ENCODE measurements around the gene TRIM67.

DNA sequence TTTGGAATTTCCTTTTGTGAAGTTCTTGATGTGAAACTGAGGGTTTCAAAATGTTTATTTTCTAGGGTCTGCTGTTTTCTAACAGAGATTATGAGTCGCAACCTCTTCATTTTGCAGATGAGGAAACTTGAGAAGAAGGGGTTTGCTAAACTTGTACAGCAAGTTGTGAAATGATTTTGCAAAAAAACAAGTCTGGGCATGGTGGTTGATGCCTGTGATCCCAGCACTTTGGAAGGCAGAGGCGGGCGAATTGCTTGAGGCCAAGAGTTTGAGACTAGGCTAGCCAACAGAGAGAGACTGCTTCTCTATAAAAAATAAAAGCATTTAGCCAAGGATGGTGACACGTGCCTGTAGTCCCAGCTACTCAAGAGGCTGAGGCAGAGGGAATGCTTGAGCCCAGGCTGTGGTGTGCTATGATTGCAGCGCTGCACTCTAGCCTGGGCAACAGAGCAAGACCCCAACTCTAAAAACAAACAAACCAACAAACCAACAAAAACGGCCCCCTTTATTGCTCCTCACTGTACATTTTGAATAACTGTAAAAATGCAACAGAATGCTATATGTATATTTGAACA is 9.9 kb downstream of the TRIM67 start:
- TF ChIP-seq, protein P1, sequence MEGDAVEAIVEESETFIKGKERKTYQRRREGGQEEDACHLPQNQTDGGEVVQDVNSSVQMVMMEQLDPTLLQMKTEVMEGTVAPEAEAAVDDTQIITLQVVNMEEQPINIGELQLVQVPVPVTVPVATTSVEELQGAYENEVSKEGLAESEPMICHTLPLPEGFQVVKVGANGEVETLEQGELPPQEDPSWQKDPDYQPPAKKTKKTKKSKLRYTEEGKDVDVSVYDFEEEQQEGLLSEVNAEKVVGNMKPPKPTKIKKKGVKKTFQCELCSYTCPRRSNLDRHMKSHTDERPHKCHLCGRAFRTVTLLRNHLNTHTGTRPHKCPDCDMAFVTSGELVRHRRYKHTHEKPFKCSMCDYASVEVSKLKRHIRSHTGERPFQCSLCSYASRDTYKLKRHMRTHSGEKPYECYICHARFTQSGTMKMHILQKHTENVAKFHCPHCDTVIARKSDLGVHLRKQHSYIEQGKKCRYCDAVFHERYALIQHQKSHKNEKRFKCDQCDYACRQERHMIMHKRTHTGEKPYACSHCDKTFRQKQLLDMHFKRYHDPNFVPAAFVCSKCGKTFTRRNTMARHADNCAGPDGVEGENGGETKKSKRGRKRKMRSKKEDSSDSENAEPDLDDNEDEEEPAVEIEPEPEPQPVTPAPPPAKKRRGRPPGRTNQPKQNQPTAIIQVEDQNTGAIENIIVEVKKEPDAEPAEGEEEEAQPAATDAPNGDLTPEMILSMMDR (IDR thresholded peaks at IDR 0.05) = no peak
- no peak for TF ChIP-seq POLR2A (IDR thresholded peaks at IDR 0.05)
